ENCODE data around the gene C1GALT1C1.
"Not testable (repeated sequence)": the region's sequence is repeated elsewhere in the genome, so short reads cannot be mapped to it uniquely, and the experiment has no call there.

Gene C1GALT1C1

GRCh38 chrX:120629667-120630537 lies at the start of gene C1GALT1C1:
C1GALT1C1 (minus strand) TSS chrX:120630054; CDS start chrX:120627166, 2,888 bp downstream.
- peak; percentile 91 for DNase-seq

DNA sequence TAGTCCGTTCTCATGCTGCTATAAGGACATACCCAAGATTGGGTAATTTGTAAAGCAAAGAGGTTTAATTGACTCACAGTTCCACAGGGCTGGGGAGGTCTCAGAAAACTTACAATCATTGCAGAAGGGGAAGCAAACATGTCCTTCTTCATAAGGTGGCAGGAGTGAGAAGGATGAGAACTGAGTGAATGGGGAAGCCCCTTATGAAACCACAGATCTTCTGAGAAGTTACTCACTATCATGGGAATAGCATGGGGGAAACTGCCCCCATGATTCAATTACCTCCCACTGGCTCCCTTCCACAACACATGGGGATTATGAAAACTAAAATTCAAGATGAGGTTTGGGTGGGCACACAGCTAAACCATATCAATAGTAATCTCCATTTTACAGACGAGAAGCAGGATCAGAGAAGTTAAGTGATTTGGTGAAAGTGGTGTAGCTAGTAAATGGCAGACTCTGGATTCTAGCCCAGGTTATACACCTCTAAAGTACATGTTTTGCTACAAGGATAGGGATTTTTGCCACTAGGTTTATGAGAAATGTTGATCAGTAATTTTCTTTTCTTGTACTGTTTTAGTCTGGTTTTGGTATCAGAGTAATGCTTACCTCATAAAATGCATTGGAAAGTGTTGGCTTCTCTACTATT lies 47.3 kb upstream of the C1GALT1C1 start:
- DNase-seq: peak; percentile 23

- DNase-seq: no peak
Measured at GRCh38 chrX:120672841-120673530, 43.1 kb upstream of the C1GALT1C1 start.

- DNase-seq: no peak
Measured at GRCh38 chrX:120672389-120672788, 42.5 kb upstream of the C1GALT1C1 start.

- no peak for DNase-seq
Measured at GRCh38 chrX:120671963-120672362, 42.1 kb upstream of the C1GALT1C1 start.

- DNase-seq: no peak
Measured at GRCh38 chrX:120668357-120668756, 38.5 kb upstream of the C1GALT1C1 start.

GRCh38 chrX:120664535-120664934 lies 34.7 kb upstream of the C1GALT1C1 start:
- not testable (repeated sequence) for DNase-seq

DNA sequence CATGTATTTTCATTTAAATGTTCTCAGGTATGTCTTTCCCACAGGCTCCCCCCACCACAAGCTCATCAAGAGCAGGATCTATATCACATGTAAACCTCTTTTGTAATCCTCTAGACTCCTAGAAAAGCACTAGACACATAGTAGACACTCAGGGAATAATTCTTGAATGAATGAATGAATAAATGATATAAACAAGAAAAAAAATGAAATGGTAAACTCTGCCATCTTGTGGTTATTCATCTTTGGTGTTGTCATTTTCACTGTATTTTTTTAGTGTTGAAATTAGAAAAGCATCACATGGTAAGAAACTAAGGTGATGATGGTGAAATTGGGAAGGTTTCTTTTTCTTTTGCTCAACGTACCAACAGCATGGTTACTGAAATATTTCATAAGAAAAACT lies 34.2 kb upstream of the C1GALT1C1 start:
- no peak for DNase-seq

DNA sequence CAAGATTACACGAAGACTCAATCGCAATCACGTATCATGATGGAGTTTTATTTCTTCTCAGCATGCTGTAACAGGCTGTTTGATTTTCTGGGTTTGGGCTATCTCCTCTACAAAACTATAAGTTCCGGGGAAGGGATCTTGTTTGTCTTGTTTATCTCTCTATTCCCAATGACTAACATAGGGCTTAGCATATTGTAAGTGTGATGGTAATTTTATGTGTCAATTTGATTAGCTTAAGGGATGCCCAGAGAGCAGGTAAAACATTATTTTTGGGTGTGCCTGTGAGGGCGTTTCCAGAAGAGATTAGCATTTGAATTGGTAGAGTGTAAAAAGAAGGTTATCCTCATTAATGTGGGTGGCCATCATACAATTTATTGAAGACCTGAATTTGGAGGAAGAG lies 32.8 kb upstream of the C1GALT1C1 start:
- no peak for DNase-seq

- no peak for DNase-seq
Measured at GRCh38 chrX:120660637-120661036, 30.8 kb upstream of the C1GALT1C1 start.

DNA sequence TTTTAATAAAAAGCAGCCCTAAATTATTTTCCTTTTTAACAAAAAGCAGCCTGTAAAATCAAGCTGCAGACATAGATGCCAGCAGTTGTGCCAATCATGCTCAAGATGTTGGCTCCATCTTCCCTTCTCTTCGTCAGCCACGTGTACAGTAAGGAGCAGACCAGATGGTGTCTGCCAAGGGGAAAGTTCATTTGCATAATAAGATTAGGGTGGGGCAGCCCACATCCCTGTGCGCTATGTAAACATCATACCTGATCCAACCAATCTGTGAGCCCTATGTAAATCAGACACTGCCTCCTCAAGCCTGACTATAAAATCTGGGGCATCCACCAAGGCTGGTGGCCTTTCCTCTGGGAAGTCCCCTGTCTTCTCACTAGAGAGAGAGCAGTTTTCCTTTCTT lies 23.1 kb upstream of the C1GALT1C1 start:
- no peak for DNase-seq

GRCh38 chrX:120652256-120652655 lies 22.4 kb upstream of the C1GALT1C1 start:
- DNase-seq: not testable (repeated sequence)

- DNase-seq: no peak
Measured at GRCh38 chrX:120647127-120647526, 17.3 kb upstream of the C1GALT1C1 start.

DNA sequence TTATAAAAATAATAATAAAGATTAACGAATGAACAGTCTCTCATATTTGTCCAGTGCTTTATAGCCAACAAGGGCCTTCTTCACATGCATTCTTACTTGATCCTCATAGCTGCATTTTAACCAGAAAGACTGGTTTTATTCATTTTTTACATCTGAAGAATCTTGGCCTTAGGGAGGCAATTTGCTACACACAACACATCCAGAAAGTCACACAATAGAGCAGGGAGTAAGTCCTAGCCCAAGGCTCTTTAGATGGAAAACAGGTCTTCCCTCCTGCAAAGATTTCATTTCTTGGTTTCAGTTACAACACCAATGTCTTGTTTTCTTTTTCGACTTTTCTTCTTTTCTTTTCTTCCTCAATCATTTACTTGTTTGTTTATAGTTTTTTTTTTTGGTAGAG lies 13.0 kb upstream of the C1GALT1C1 start:
- DNase-seq: no peak

DNA sequence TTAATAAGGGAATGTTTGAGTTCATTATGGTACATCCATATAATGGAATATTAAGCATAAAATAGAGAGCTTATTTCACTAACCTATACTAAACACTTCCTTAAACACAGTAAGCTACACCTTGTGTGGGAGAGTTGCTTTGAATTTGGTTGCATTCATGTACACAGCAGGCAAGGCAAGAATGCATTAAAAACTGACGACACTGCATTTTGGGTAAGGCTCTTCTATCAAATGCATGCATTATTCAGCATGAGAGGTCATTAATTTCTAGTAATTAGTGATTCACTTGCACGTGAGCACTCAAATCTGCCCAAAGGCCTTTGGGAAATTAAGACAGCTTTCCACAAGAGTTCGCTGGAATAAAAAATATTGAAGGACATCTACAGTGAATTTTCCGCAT lies 8.8 kb upstream of the C1GALT1C1 start:
- no peak for DNase-seq

GRCh38 chrX:120625371-120625770 lies 4.5 kb downstream of the C1GALT1C1 start:
- no peak for DNase-seq

- DNase-seq: no peak
Measured at GRCh38 chrX:120617996-120618630, 11.7 kb downstream of the C1GALT1C1 start.

GRCh38 chrX:120614816-120615215 lies 15.0 kb downstream of the C1GALT1C1 start:
- DNase-seq: no peak

DNA sequence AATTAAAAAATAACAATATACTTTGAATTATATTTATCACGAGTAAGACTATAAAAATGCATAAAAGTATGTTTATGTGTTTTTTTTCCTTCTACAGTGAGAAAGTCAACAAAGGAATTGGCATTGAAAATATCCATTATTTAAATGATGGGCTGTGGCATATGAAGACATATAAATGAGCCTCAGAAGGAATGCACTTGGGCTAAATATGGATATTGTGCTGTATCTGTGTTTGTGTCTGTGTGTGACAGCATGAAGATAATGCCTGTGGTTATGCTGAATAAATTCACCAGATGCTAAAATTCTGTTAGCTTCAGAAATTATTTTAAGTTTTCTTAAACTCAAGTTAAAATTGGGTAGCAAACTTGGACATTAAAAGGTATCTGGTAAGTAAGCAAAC lies 17.8 kb downstream of the C1GALT1C1 start:
- DNase-seq: no peak

GRCh38 chrX:120604361-120604782 lies 25.5 kb downstream of the C1GALT1C1 start:
- DNase-seq: peak; percentile 24

- DNase-seq: peak; percentile 82
Measured at GRCh38 chrX:120603707-120604360, 26.0 kb downstream of the C1GALT1C1 start, which contains the start of gene MCTS1. MCTS1 (plus strand) TSS chrX:120604101; CDS start chrX:120604237, 136 bp downstream.

GRCh38 chrX:120585702-120586101 lies 44.2 kb downstream of the C1GALT1C1 start:
- no peak for DNase-seq

Data from stimulated activated CD4-positive, alpha-beta T cell treated with anti-CD3 and anti-CD28 coated beads, Interleukin-4, amount 100 ng/mL, for 24 hours (primary cell).